GM12891 (cell line): ENCODE data around the gene TRPC4AP.

ENCODE experiments used
- PAX5 ChIP-seq: IDR thresholded peaks from 2 replicates; pipeline ENCODE4 v1.6.1; 2011; ENCODE audit warnings: low read length, moderate library complexity, mild to moderate bottlenecking; ENCODE audit not compliant: insufficient read depth, severe bottlenecking
- POLR2A ChIP-seq: IDR thresholded peaks from 2 replicates; pipeline ENCODE4 v1.6.1; 2011; ENCODE audit warnings: low read depth, low read length, control low read depth
- POLR2AphosphoS5 ChIP-seq: IDR thresholded peaks from 2 replicates; pipeline ENCODE4 v1.6.1; 2011; ENCODE audit warnings: low read depth, low read length, control low read depth
- POU2F2 ChIP-seq: IDR thresholded peaks from 2 replicates; pipeline ENCODE4 v1.6.1; 2011; ENCODE audit warnings: low read depth, mild to moderate bottlenecking, control low read depth, low read length, moderate library complexity
- SPI1 ChIP-seq: IDR thresholded peaks from 2 replicates; pipeline ENCODE4 v1.6.1; 2011; ENCODE audit warnings: low read depth, low read length, control low read depth
- TAF1 ChIP-seq: IDR thresholded peaks from 2 replicates; pipeline ENCODE4 v1.6.1; 2011; ENCODE audit warnings: low read depth, low read length, control low read depth

DNA sequence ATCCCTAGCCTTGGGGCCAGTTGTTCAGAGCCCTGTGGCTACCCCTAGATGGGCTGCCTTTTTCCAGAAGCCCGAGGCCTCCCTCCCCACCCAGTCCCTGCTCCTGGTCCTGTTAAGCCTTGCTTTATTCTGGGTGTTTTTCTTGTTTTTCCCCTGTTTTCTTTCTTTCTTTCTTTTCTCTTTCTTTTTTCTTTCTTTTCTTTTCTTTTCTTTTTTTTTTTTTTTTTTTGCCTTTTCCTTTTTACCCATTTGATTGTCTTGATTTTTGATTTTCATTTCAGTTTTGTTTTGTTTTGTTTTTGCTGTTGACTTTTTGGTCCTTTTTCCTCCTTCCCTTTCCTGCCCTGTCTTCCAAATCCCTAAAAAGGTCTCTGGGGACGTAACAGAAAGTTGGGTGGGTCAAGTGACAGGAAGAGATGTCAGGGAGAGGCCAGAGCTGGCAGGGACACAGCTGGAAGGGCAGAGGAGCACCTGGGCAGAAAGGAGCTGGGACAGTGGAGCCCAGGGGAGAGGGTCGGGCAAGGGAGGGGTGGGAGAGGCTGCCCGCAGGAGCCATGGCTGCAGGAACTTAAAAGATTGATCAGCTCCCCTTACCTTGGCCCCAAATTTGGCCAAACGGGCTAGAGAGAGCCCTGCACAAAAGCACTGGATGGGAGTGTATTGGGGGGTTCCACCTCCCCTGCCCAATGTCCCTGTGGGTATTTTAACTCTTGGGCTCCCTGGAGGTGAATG lies 109.4 kb downstream of the TRPC4AP start:
- no peak for TF ChIP-seq POLR2A
- TF ChIP-seq POLR2AphosphoS5: no peak
- TF ChIP-seq TAF1: no peak
- TF ChIP-seq SPI1: no peak
- no peak for TF ChIP-seq POU2F2
- no peak for TF ChIP-seq PAX5
